Peyer's patch (tissue), 4 donors: ENCODE data around the gene UTF1.

Source experiments
- POLR2A ChIP-seq, 2 donors: fragments of 450-650 bp; IDR thresholded peaks; one replicate each; pipeline ENCODE4 v1.5.1; 2017; ENCODE audit warnings: antibody characterized with exemption in 2 of 2, mild to moderate bottlenecking in 2 of 2, moderate library complexity in 2 of 2
- TF ChIP-seq, protein P1 (sequence below), 6 experiments: fragments of 450-650 bp in 4 of 6; fragments of 200-600 bp in 2 of 6; sonication (generic) in 1 of 6; IDR thresholded peaks; one replicate each; pipeline ENCODE4 v1.5.1; 2017 to 2019; ENCODE audit warnings: antibody characterized with exemption in 6 of 6, mild to moderate bottlenecking in 3 of 6, moderate library complexity in 1 of 6

DNA sequence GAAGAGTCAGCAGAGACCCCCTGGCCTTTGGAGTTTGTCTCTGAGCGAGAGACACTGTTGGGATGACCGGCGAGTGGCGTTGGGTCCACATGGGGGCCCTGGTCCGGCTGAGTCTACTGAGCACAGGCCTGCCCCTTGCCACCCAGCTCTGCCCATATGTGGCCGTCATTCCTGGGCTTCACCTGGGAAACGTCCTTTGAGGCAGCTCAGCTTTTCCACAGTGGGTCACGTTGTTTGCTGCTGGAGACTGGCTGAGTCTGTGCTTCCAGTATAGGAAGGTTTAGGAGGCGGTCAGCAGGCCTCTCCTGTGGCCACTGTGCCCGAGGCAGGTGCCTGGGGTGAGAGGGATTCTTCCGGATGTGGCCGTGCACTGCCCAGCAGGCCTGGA lies 29.6 kb downstream of the UTF1 start:
- TF ChIP-seq, protein P1, sequence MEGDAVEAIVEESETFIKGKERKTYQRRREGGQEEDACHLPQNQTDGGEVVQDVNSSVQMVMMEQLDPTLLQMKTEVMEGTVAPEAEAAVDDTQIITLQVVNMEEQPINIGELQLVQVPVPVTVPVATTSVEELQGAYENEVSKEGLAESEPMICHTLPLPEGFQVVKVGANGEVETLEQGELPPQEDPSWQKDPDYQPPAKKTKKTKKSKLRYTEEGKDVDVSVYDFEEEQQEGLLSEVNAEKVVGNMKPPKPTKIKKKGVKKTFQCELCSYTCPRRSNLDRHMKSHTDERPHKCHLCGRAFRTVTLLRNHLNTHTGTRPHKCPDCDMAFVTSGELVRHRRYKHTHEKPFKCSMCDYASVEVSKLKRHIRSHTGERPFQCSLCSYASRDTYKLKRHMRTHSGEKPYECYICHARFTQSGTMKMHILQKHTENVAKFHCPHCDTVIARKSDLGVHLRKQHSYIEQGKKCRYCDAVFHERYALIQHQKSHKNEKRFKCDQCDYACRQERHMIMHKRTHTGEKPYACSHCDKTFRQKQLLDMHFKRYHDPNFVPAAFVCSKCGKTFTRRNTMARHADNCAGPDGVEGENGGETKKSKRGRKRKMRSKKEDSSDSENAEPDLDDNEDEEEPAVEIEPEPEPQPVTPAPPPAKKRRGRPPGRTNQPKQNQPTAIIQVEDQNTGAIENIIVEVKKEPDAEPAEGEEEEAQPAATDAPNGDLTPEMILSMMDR (IDR thresholded peaks at IDR 0.05): no peak
- TF ChIP-seq POLR2A (IDR thresholded peaks at IDR 0.05): no peak
